IMR-90 (cell line): Measurements from ENCODE around the gene CCNJL. TPM values are rescaled to one million over a fixed set of nuclear protein-coding genes. Genes with fewer than 3 reads are reported as not detected.

Experiments used
- ATAC-seq: fragments of 200-7000 bp; cut with Tn5 transposase; 2 replicates; pipeline ENCODE4 v1.9.1; 2020; ENCODE audit warnings: low read depth, mild to moderate bottlenecking, moderate library complexity
- BruUV-seq: library from RNA; stranded (reverse); fragments of 400-500 nt; replicated peaks from 2 replicates; lab custom pipeline; 2021; lab: Mats Ljungman, UMichigan
- CTCF ChIA-PET: fragments of 300-600 bp; formaldehyde crosslinking; extraction: SDS; loops from one replicate; lab custom pipeline; 2021; ENCODE audit warnings: antibody characterized with exemption; lab: Yijun Ruan, JAX
- POLR2A ChIA-PET: fragments of 300-600 bp; sonication (Branson Sonifier 250); formaldehyde crosslinking; loops from one replicate; lab custom pipeline; 2022; ENCODE audit warnings: antibody characterized with exemption; ENCODE audit not compliant: unreplicated experiment; lab: Charles Lee
- DNase-seq: peaks from one replicate; pipeline ENCODE4 v3.0.0; 2013
- H2AFZ ChIP-seq: replicated peaks from 2 replicates; pipeline ENCODE3; 2013; ENCODE audit warnings: low read length, mild to moderate bottlenecking; ENCODE audit not compliant: poor library complexity
- H2AK5ac ChIP-seq: 2 replicates; pipeline ENCODE4 v1.6.1; 2013; ENCODE audit warnings: low read depth, low read length, inconsistent platforms
- H2AK9ac ChIP-seq: replicated peaks from 2 replicates; pipeline ENCODE3; 2013; ENCODE audit warnings: mild to moderate bottlenecking, low read depth, low read length, moderate library complexity; ENCODE audit not compliant: poor library complexity
- H2BK120ac ChIP-seq: 2 replicates; pipeline ENCODE4 v1.6.1; 2013; ENCODE audit warnings: low read depth, low read length, inconsistent platforms
- H2BK15ac ChIP-seq: 3 replicates; pipeline ENCODE4 v1.6.1; 2013; ENCODE audit warnings: low read depth, low read length, inconsistent platforms
- H2BK20ac ChIP-seq: 2 replicates; pipeline ENCODE4 v1.6.1; 2013; ENCODE audit warnings: low read depth, mild to moderate bottlenecking, inconsistent platforms, low read length, moderate library complexity
- H2BK5ac ChIP-seq: 2 replicates; pipeline ENCODE4 v1.6.1; 2013; ENCODE audit warnings: mild to moderate bottlenecking, low read depth, low read length, inconsistent platforms; ENCODE audit not compliant: poor library complexity, severe bottlenecking
- H3K14ac ChIP-seq: replicated peaks from 2 replicates; pipeline ENCODE4 v1.6.1; 2013; ENCODE audit warnings: low read depth, low read length, inconsistent platforms
- H3K18ac ChIP-seq: 2 replicates; pipeline ENCODE4 v1.6.1; 2013; ENCODE audit warnings: low read depth, low read length, control low read depth
- H3K23ac ChIP-seq: 2 replicates; pipeline ENCODE4 v1.6.1; 2013; ENCODE audit warnings: low read depth, low read length, inconsistent platforms
- H3K27ac ChIP-seq: 2 replicates; pipeline ENCODE4 v1.5.1; 2013; ENCODE audit warnings: mild to moderate bottlenecking, control low read depth, low read length; ENCODE audit not compliant: insufficient read depth
- H3K27me3 ChIP-seq: 2 replicates; pipeline ENCODE4 v1.6.1; 2013; ENCODE audit warnings: low read length; ENCODE audit not compliant: control insufficient read depth, insufficient read depth
- H3K36me3 ChIP-seq: 2 replicates; pipeline ENCODE4 v1.6.1; 2013; ENCODE audit warnings: low read length, mixed read lengths; ENCODE audit not compliant: control insufficient read depth, insufficient read depth
- H3K4ac ChIP-seq: 2 replicates; pipeline ENCODE4 v1.6.1; 2013; ENCODE audit warnings: low read depth, low read length, inconsistent platforms
- H3K4me1 ChIP-seq: 2 replicates; pipeline ENCODE4 v1.6.1; 2013; ENCODE audit warnings: low read length, mixed read lengths; ENCODE audit not compliant: control insufficient read depth, insufficient read depth
- H3K4me2 ChIP-seq: 2 replicates; pipeline ENCODE4 v1.6.1; 2013; ENCODE audit warnings: low read depth, mild to moderate bottlenecking, control low read depth, low read length, moderate library complexity
- H3K4me3 ChIP-seq: 2 replicates; pipeline ENCODE4 v1.5.1; 2013; ENCODE audit warnings: low read depth, mild to moderate bottlenecking, control low read depth, low read length, moderate library complexity; ENCODE audit not compliant: insufficient read depth
- H3K56ac ChIP-seq: 2 replicates; pipeline ENCODE4 v1.6.1; 2013; ENCODE audit warnings: low read length, inconsistent platforms; ENCODE audit not compliant: insufficient read depth; ENCODE audit errors: extremely low read depth
- H3K79me1 ChIP-seq, 2 experiments: 2 replicates each; pipeline ENCODE4 v1.6.1; 2013; ENCODE audit warnings: low read length in 2 of 2, inconsistent platforms in 1 of 2, low read depth in 1 of 2
- H3K9ac ChIP-seq: 2 replicates; pipeline ENCODE4 v1.6.1; 2013; ENCODE audit warnings: low read depth, low read length, control low read depth
- H3K9me1 ChIP-seq: 2 replicates; pipeline ENCODE4 v1.6.1; 2013; ENCODE audit warnings: low read length, inconsistent platforms; ENCODE audit not compliant: insufficient read depth
- H3K9me3 ChIP-seq: 2 replicates; pipeline ENCODE4 v1.6.1; 2013; ENCODE audit warnings: low read length; ENCODE audit not compliant: control insufficient read depth, insufficient read depth
- H4K20me1 ChIP-seq: 2 replicates; pipeline ENCODE4 v1.6.1; 2013; ENCODE audit warnings: low read length, inconsistent platforms; ENCODE audit not compliant: insufficient read depth
- H4K5ac ChIP-seq: 2 replicates; pipeline ENCODE4 v1.6.1; 2013; ENCODE audit warnings: mild to moderate bottlenecking, low read depth, low read length, control low read depth
- H4K8ac ChIP-seq, 2 experiments: 2 replicates each; pipeline ENCODE4 v1.6.1; 2013; ENCODE audit warnings: low read depth in 2 of 2, low read length in 2 of 2, control low read depth in 1 of 2, inconsistent platforms in 1 of 2
- H4K91ac ChIP-seq: 2 replicates; pipeline ENCODE4 v1.6.1; 2013; ENCODE audit warnings: low read depth, low read length, inconsistent platforms; ENCODE audit not compliant: insufficient read depth
- BHLHE40 ChIP-seq: fragments of 150-350 bp; IDR thresholded peaks from 2 replicates; pipeline ENCODE4 v1.6.1; 2016; ENCODE audit warnings: mild to moderate bottlenecking, low read depth, low read length
- CEBPB ChIP-seq: IDR thresholded peaks from 2 replicates; pipeline ENCODE4 v1.6.1; 2012; ENCODE audit warnings: low read depth, low read length, improper control_type of control experiment
- CHD1 ChIP-seq: IDR thresholded peaks from 2 replicates; pipeline ENCODE4 v1.6.1; 2012; ENCODE audit warnings: low read depth, low read length, improper control_type of control experiment
- MAFK ChIP-seq: IDR thresholded peaks from 2 replicates; pipeline ENCODE4 v1.6.1; 2012; ENCODE audit warnings: low read depth, low read length, improper control_type of control experiment
- MAZ ChIP-seq: IDR thresholded peaks from 2 replicates; pipeline ENCODE4 v1.6.1; 2012; ENCODE audit warnings: low read depth, mild to moderate bottlenecking, low read length, improper control_type of control experiment, moderate library complexity, borderline replicate concordance
- MXI1 ChIP-seq: IDR thresholded peaks from 2 replicates; pipeline ENCODE4 v1.6.1; 2012; ENCODE audit warnings: low read depth, mild to moderate bottlenecking, low read length, moderate library complexity, borderline replicate concordance
- NFE2L2 ChIP-seq: fragments of 150-350 bp; IDR thresholded peaks from 2 replicates; pipeline ENCODE4 v1.6.1; 2016; ENCODE audit warnings: low read depth, mild to moderate bottlenecking, low read length
- POLR2A ChIP-seq: IDR thresholded peaks from 2 replicates; pipeline ENCODE4 v1.6.1; 2012; ENCODE audit warnings: mild to moderate bottlenecking, low read depth, low read length
- RAD21 ChIP-seq: IDR thresholded peaks from 2 replicates; pipeline ENCODE4 v1.6.1; 2012; ENCODE audit warnings: low read length, improper control_type of control experiment
- RCOR1 ChIP-seq: IDR thresholded peaks from 2 replicates; pipeline ENCODE4 v1.6.1; 2012; ENCODE audit warnings: mild to moderate bottlenecking, low read length, improper control_type of control experiment; ENCODE audit not compliant: insufficient replicate concordance
- SMC3 ChIP-seq: fragments of 150-350 bp; IDR thresholded peaks from 2 replicates; pipeline ENCODE4 v1.6.1; 2016; ENCODE audit warnings: low read depth, mild to moderate bottlenecking, antibody characterized with exemption, low read length, moderate library complexity
- WGBS, 2 experiments: methylation state at CpG; one replicate each; pipeline versions ENCODE4 v1.1.5 to v1.1.7; 2013; ENCODE audit warnings: missing lambda C conversion rate in 2 of 2; ENCODE audit not compliant: insufficient read length in 1 of 2; ENCODE audit errors: extremely low coverage in 2 of 2; 5-methylcytosine and 5-hydroxymethylcytosine counted together
- dilution Hi-C: fragments of 300-500 bp; cut with HindIII; formaldehyde crosslinking; loops from one replicate; pipeline ENCODE4 v1.14.3; 2018; ENCODE audit warnings: low sequenced_read_pairs; ENCODE audit not compliant: unreplicated experiment
- in situ Hi-C: fragments of 300-500 bp; cut with MboI; formaldehyde crosslinking; loops from 3 replicates; pipeline ENCODE4 v1.14.3; 2019; ENCODE audit warnings: low sequenced_read_pairs, inconsistent platforms, mixed read lengths
- intact Hi-C: fragments of 100-400 bp; cut with micrococcal nuclease; formaldehyde crosslinking; loops from 2 replicates; pipeline ENCODE4 v1.10.0; 2022
- polyA plus RNA-seq, 3 experiments: library from polyadenylated mRNA; depleted of rRNA; stranded (reverse); fragments of >200 nt; gene quantifications; 2 replicates each; pipeline ENCODE4 v1.2.3, GENCODE V29; 2012; ENCODE audit warnings: low replicate concordance in 1 of 3
- total RNA-seq: library from RNA; depleted of rRNA; stranded (reverse); fragments of >200 nt; gene quantifications from 2 replicates; pipeline ENCODE4 v1.2.3, GENCODE V29; 2012
- TF ChIP-seq, protein P1 (sequence below): fragments of 150-350 bp; IDR thresholded peaks from 2 replicates; pipeline ENCODE4 v1.6.1; 2017; ENCODE audit warnings: mild to moderate bottlenecking, antibody characterized with exemption, low read length, low read depth
- TF ChIP-seq, protein P2 (sequence below): conservative IDR thresholded peaks from 2 replicates; pipeline ENCODE4 v1.5.1; 2012; ENCODE audit warnings: mild to moderate bottlenecking, low read depth, low read length, improper control_type of control experiment

Gene CCNJL
- total and polyA plus RNA-seq, 2 of the 4 experiments (the other 2 are of a cell fraction): 2.0 to 3.8 TPM

DNA sequence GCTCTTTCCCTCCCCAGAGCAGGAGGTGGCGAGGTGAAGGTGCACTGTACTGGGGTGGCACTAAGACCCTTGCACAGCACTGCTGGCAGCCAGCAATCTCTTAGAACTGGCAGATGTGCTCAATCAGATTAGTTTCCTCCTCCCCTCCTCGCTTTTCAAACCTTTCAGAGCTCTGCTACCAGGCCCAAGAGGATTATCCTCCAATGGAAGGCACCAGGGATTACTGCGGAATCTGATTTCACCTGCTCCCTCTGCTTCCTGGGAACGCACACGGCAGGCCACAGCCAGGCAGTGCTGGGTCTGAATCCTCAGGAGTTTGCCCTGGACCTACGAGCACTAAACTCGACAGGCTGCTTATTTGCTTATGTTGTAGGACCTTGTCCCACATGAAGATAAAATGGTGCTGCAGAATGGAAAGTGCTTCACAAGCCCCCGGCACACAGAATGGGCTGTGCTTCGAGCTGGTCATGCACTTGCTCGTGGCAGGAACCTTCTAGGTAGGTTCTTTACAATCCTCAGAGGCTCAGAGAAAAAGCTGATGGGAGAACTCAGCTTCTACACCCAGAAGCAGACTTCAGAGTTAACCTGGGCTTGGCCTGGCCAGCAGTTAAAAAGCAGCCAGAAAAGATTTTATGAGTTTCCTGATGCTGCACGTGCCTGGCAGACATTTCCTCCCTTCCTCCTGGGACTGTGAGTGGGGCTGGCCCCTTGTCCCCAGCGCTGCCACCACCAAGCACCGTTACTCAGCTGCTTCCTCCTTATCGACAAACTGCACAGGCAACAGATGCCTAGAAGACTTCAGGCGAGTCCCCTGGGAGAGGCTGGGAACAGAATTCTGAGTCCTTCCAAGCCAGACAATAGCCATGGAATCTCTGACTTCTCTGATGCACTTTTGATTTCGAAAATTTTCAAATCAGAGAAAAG is 50.0 kb downstream of the CCNJL start:
- Histone ChIP-seq H3K23ac (no peak overlapping the region; the same call in 1 of the 2 replicates), H3K4me2 (no peak overlapping the region), H2AFZ (no peak overlapping the region), H4K5ac (no peak overlapping the region), H3K27ac (no peak overlapping the region), H3K4me3 (no peak overlapping the region), H2BK20ac (no peak overlapping the region), H2BK120ac (no peak overlapping the region), H3K36me3 (peaks cover 2% of the 10 kb centered on the region; the same call in 1 of the 2 replicates), H2AK5ac (peak overlapping the region; percentile 81), H3K56ac (no peak overlapping the region), H3K14ac (no peak overlapping the region), H4K91ac (no peak overlapping the region; the same call in 1 of the 2 replicates), H3K18ac (peak overlapping the region; percentile 53; the same call in 1 of the 2 replicates), H3K9me3 (no peaks in the 10 kb centered on the region), H4K20me1 (0 out of 2 replicates have a peak, but pooled peaks cover 4% of the 10 kb centered on the region), H2BK15ac (peak overlapping the region; percentile 27; the same call in 1 of the 3 replicates), H3K27me3 (no peaks in the 10 kb centered on the region), H2AK9ac (peak overlapping the region; percentile 11), H2BK5ac (peak overlapping the region; percentile 21), H3K4ac (no peak overlapping the region; the same call in 1 of the 2 replicates), H3K79me1 (peaks cover 3 to 25% of the 10 kb centered on the region in 2 experiments; a peak in 3 of 4 replicates), H3K4me1 (peaks cover 20% of the 10 kb centered on the region), H3K9ac (no peak overlapping the region), H3K9me1 (peaks cover 13% of the 10 kb centered on the region), H4K8ac (peak overlapping the region in 1 of 2 experiments; percentile 5; a peak in 1 of 4 replicates)
- in situ Hi-C loops (no loop called here), dilution Hi-C loops (no loop called here), intact Hi-C loops (no loop called here)
- ATAC-seq (no peak), DNase-seq (no peak)
- WGBS, 2 experiments: 81% methylated on average over 7 of the region's 16 CpGs; no CpG with 5 or more reads in 1 of the 2 experiments
- ChIA-PET CTCF (no interaction called here), POLR2A (no interaction called here)
- TF ChIP-seq, protein P1, sequence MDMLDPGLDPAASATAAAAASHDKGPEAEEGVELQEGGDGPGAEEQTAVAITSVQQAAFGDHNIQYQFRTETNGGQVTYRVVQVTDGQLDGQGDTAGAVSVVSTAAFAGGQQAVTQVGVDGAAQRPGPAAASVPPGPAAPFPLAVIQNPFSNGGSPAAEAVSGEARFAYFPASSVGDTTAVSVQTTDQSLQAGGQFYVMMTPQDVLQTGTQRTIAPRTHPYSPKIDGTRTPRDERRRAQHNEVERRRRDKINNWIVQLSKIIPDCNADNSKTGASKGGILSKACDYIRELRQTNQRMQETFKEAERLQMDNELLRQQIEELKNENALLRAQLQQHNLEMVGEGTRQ: no peak
- no peak for TF ChIP-seq RAD21
- no peak for TF ChIP-seq NFE2L2
- TF ChIP-seq MXI1: no peak
- TF ChIP-seq POLR2A: no peak
- TF ChIP-seq RCOR1: no peak
- TF ChIP-seq SMC3: no peak
- TF ChIP-seq BHLHE40: no peak
- TF ChIP-seq, protein P2, sequence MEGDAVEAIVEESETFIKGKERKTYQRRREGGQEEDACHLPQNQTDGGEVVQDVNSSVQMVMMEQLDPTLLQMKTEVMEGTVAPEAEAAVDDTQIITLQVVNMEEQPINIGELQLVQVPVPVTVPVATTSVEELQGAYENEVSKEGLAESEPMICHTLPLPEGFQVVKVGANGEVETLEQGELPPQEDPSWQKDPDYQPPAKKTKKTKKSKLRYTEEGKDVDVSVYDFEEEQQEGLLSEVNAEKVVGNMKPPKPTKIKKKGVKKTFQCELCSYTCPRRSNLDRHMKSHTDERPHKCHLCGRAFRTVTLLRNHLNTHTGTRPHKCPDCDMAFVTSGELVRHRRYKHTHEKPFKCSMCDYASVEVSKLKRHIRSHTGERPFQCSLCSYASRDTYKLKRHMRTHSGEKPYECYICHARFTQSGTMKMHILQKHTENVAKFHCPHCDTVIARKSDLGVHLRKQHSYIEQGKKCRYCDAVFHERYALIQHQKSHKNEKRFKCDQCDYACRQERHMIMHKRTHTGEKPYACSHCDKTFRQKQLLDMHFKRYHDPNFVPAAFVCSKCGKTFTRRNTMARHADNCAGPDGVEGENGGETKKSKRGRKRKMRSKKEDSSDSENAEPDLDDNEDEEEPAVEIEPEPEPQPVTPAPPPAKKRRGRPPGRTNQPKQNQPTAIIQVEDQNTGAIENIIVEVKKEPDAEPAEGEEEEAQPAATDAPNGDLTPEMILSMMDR: no peak
- no peak for TF ChIP-seq MAFK
- no peak for TF ChIP-seq CEBPB
- no peak for TF ChIP-seq MAZ
- no peak for TF ChIP-seq CHD1
- BruUV-seq: no TSS peak
